HG02623 (cell line): Measurements from ENCODE around the gene TMEM164.

ENCODE experiments used
- ATAC-seq: cut with Tn5 transposase; IDR thresholded peaks from one replicate; pipeline ENCODE4 v1.9.1; 2021; ENCODE audit warnings: moderate library complexity; ENCODE audit not compliant: unreplicated experiment

Gene TMEM164

GRCh38 chrX:110003167-110004156 lies 548 bp downstream of the TMEM164 start:
- no peak for ATAC-seq

GRCh38 chrX:110004215-110004614 lies 1.3 kb downstream of the TMEM164 start:
- ATAC-seq, result no peak

DNA sequence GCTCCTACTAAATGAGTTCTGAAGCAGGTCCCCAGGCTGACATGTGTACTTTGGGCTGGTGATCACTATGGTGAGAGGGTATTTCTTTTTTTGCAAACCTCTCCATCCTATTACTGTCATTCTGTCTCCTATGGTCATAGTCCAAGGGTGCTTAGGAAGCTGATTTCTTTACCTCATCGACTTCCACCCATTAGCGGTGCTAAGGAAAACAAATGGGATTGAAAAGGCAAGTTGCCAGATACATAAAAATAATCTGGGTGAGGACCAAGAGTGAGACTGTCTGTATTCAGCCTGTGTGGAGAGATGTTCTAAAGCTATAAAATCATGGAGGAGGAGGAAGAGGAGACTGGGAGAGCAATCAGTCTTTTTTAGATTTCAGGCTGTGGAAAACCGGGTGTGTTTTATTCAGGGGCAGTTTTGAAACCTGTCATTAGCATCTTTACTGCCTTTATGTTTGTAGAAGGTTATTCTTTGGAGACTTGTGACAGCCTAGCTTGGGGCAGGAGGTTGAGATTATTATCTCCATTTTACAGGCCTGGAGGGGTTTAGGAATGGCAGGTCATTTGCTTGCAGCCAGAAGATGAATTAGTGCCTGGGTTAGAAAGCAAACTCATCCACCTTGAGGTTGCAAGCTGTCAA lies 1.9 kb downstream of the TMEM164 start:
- no peak for ATAC-seq

- ATAC-seq, result no peak
Measured at GRCh38 chrX:110006161-110006560, 3.2 kb downstream of the TMEM164 start.

DNA sequence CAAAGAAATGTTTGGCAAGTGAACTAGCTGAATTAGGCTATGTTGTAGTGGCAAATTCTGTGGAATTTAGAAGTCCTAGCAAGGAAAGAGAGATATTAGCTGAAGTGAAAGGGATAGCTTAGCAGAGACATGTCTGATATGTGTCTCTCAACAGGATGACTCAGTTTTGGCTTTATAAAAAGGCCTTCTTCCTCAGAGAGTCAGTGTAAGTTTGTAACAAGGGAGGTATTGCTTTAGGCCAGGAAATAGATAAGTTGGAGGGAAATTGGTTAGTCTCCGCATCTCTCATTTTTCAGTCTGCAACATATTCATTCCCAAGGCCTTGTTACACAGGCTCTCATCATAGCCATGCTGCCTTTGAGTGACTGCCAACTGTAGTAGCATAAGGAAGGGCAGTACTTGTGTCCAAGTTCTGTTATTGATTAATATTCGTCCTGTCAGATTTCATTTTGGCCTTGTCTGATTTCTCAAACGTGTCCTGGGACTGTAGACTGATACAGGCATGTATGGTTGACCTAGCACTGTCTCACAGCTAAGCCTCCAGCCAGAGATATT lies 4.0 kb downstream of the TMEM164 start:
- no peak for ATAC-seq

- no peak for ATAC-seq
Measured at GRCh38 chrX:110008011-110008635, 5.2 kb downstream of the TMEM164 start.

GRCh38 chrX:110012818-110013485 lies 10.0 kb downstream of the TMEM164 start:
- no peak for ATAC-seq

DNA sequence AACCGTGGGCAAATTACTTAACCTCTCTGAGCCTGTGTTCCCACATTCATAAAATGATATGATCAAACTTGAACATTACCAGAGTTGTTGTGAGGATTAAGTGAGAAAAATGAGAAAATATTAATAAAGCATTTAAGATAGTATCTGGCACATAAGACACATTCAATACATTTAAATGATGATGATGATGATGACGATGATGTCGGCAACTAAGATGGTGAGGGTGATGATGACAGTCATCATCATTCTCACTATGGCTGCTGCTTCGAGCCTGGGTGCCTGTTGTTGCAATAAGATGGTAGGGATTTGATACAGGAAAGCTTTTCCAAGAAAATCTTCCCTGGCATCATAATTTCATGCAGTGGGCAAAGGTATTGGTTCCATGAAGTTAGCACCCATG lies 11.1 kb downstream of the TMEM164 start:
- no peak for ATAC-seq

GRCh38 chrX:110015032-110015431 lies 12.1 kb downstream of the TMEM164 start:
- ATAC-seq, result no peak

GRCh38 chrX:110015915-110016314 lies 13.0 kb downstream of the TMEM164 start:
- ATAC-seq, result no peak

- no peak for ATAC-seq
Measured at GRCh38 chrX:110020536-110020935, 17.6 kb downstream of the TMEM164 start.

GRCh38 chrX:110021258-110022022 lies 18.5 kb downstream of the TMEM164 start:
- ATAC-seq, result no peak

DNA sequence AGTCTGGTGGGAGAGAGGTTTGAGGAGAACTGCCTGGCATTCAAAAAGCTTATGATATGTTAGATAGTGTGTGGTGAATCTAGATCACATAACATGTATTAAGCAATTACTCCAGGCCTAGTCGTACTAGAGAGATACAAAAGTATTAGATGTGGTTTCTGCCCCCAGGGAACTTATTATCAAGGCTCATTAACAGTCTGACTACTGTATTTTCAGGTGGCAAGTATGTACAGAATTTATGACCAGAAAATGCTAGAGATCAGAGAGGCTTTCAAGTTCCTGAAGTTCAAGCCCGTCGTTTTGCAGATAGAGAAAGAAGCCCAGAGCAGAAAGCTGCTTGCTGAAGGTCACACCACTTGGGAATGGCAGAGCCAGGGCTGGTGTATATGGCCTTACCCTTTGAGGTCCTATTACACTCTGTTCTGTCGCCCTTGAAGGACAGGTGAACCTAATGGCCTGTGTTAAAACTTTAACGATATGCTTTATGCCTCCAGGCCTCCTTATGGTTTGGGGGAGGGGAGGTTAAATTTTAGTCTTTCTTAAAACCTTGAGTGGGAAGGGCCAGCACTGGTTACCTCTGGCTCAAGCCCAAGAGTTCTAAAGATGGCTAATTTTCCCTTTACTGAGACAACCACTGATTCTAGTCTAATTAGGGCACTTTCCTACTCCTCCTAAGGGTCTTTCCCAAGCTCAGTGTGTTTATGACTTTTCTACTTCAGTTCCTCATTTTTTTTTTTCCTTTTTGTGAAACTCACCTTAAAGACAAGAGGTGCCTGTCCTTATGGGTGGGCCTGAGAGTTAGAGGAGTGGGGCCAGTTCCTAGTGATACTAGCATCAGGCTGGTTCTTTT lies 19.9 kb downstream of the TMEM164 start:
- no peak for ATAC-seq

DNA sequence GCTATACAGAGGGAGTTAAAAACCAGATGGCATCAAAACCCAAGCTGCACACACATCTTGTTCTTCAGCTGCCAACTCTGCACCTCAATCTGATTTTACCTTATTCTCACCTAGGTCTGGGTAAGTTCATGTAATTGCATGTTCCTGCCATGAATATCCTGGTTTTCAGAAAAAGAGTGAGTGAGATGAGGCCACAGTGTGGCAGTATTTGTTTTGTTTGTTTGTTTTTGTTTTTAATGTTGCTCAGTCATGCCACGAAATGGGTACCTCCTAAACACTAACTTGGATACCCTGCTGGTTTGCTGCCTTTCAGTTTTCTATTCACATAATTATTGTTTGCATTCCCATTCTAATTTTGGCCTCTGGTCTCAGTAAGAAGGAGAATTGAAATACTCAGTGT lies 22.5 kb downstream of the TMEM164 start:
- no peak for ATAC-seq

GRCh38 chrX:110026099-110026844 lies 23.4 kb downstream of the TMEM164 start:
- no peak for ATAC-seq

- ATAC-seq, result no peak
Measured at GRCh38 chrX:110032534-110033147, 29.7 kb downstream of the TMEM164 start.

- no peak for ATAC-seq
Measured at GRCh38 chrX:110034036-110034435, 31.1 kb downstream of the TMEM164 start.
